Tibial nerve (tissue), 4 donors: ENCODE results near the gene COL6A5. TPM values are rescaled to one million over a fixed set of nuclear protein-coding genes. Genes with fewer than 3 reads are reported as not detected.

ENCODE experiments used
- DNase-seq, 2 donors: peaks; one replicate each; pipeline ENCODE4 v3.0.0-alpha.2; 2019; ENCODE audit warnings: low spot score in 2 of 2
- H3K27ac ChIP-seq, 4 donors: fragments of 200-600 bp; sonication (generic) in 3 of 4; one replicate each; pipeline ENCODE4 v1.5.1; 2017 to 2019; ENCODE audit warnings: mild to moderate bottlenecking in 1 of 4
- H3K27me3 ChIP-seq, 2 donors: fragments of 200-600 bp; sonication (generic) in 1 of 2; one replicate each; pipeline versions ENCODE4 v1.5.1 to v1.6.0; 2017 to 2019
- H3K36me3 ChIP-seq, 3 donors: fragments of 200-600 bp; sonication (generic); one replicate each; pipeline ENCODE4 v1.5.1; 2018 to 2019
- H3K4me1 ChIP-seq, 4 donors: fragments of 200-600 bp; sonication (generic) in 3 of 4; one replicate each; pipeline ENCODE4 v1.5.1; 2017 to 2019
- H3K4me3 ChIP-seq, 4 donors: fragments of 200-600 bp; sonication (generic) in 3 of 4; one replicate each; pipeline ENCODE4 v1.5.1; 2017 to 2019; ENCODE audit warnings: mild to moderate bottlenecking in 1 of 4, moderate library complexity in 1 of 4
- H3K9me3 ChIP-seq, 4 donors: fragments of 200-600 bp; sonication (generic) in 3 of 4; one replicate each; pipeline ENCODE4 v1.5.1; 2017 to 2019
- EP300 ChIP-seq, 2 donors: sonication (generic); formaldehyde crosslinking; IDR thresholded peaks; one replicate each; pipeline ENCODE4 v1.6.1; 2017; ENCODE audit warnings: antibody characterized with exemption in 2 of 2, mild to moderate bottlenecking in 1 of 2
- POLR2A ChIP-seq, 2 donors: fragments of 450-650 bp; IDR thresholded peaks; one replicate each; pipeline ENCODE4 v1.6.1; 2017; ENCODE audit warnings: antibody characterized with exemption in 2 of 2, mild to moderate bottlenecking in 2 of 2, moderate library complexity in 2 of 2
- WGBS, 2 donors: methylation state at CpG; one replicate each; pipeline ENCODE4 v1.1.5; 2018; 5-methylcytosine and 5-hydroxymethylcytosine counted together
- total RNA-seq, 4 donors: library from RNA; depleted of rRNA; stranded (reverse); fragments of >200 nt; gene quantifications; one replicate each; pipeline ENCODE4 v1.1.0, GENCODE V29; 2016
- TF ChIP-seq, protein P1 (sequence below), 5 experiments: fragments of 200-600 bp in 3 of 5; fragments of 450-650 bp in 2 of 5; sonication (generic) in 3 of 5; IDR thresholded peaks; one replicate each; pipeline ENCODE4 v1.5.1; 2016 to 2019; ENCODE audit warnings: antibody characterized with exemption in 5 of 5, mild to moderate bottlenecking in 3 of 5, moderate library complexity in 2 of 5

Gene COL6A5
- total RNA-seq, 4 donors from 2014 or later: not detected

GRCh38 chr3:130517602-130518001 is 172.1 kb downstream of the COL6A5 start:
- whole genome bisulfite sequencing, 2 donors: 23 to 25% methylated on average over 11 of the region's 11 CpGs
- no peak overlapping the region for H3K4me3 ChIP-seq
- TF ChIP-seq POLR2A (IDR thresholded peaks at IDR 0.05) (no peak), EP300 (IDR thresholded peaks at IDR 0.05) (no peak)
- TF ChIP-seq, protein P1, sequence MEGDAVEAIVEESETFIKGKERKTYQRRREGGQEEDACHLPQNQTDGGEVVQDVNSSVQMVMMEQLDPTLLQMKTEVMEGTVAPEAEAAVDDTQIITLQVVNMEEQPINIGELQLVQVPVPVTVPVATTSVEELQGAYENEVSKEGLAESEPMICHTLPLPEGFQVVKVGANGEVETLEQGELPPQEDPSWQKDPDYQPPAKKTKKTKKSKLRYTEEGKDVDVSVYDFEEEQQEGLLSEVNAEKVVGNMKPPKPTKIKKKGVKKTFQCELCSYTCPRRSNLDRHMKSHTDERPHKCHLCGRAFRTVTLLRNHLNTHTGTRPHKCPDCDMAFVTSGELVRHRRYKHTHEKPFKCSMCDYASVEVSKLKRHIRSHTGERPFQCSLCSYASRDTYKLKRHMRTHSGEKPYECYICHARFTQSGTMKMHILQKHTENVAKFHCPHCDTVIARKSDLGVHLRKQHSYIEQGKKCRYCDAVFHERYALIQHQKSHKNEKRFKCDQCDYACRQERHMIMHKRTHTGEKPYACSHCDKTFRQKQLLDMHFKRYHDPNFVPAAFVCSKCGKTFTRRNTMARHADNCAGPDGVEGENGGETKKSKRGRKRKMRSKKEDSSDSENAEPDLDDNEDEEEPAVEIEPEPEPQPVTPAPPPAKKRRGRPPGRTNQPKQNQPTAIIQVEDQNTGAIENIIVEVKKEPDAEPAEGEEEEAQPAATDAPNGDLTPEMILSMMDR (IDR thresholded peaks at IDR 0.05): no peak

DNA sequence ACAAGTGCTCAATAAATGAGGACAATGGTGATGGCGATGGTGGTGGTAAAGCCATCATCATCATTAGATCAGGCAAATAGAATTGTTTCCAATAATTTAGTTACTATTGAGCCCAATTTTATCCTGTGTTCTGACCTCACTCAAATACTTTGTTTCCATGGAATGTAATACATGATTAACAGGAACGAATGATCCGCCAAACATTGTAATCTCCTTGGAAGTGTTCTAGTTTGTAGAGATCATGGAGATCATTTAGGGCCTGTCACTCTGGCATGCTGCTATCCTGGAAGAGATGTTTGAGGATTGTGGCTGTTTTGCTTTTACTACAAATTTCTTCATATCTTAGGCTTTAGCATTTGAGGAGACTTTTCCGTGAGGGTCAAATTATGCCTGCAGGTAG is 174.3 kb downstream of the COL6A5 start:
- Histone ChIP-seq H3K27ac (no peak overlapping the region), H3K9me3 (no peaks in the 10 kb centered on the region), H3K4me3 (no peak overlapping the region), H3K27me3 (peaks cover 0 to 37% of the 10 kb centered on the region in 2 donors), H3K4me1 (peaks cover 0 to 14% (median 0%) of the 10 kb centered on the region in 4 donors), H3K36me3 (no peaks in the 10 kb centered on the region)
- no peak for DNase-seq
- WGBS, 2 donors: 79 to 80% methylated on average over 4 of the region's 4 CpGs
- TF ChIP-seq EP300 (IDR thresholded peaks at IDR 0.05): no peak
- TF ChIP-seq, protein P1 (IDR thresholded peaks at IDR 0.05): no peak

More at GRCh38 chr3:130517602-130518001, 172.1 kb downstream of the COL6A5 start:
- H3K36me3 ChIP-seq: no peaks in the 10 kb centered on the region
- no peaks in the 10 kb centered on the region for H3K9me3 ChIP-seq
- peaks cover 0 to 37% of the 10 kb centered on the region in 2 donors for H3K27me3 ChIP-seq
- no peak for DNase-seq
- no peak overlapping the region for H3K27ac ChIP-seq
- H3K4me1 ChIP-seq: peaks cover 0 to 14% (median 0%) of the 10 kb centered on the region in 4 donors

DNA sequence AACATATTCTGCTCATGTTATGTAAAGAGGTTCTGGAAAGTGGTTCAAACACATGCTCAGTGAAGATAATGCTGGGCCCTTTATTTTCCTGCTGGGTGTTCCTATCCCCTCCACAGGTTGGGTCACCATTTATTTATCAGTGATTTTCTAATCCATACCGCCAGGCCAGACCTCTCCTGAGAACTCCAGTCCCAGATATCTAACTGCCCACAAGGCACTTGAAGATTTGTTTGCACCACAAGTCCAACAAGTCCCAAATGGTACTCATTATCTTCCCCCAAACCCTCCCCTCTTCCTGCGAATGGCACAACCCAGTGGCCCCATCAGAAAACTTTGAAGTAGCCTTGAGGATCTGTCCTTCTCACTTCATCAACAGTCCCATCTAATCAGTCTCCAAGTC is 176.9 kb downstream of the COL6A5 start:
- H3K27ac ChIP-seq: no peak overlapping the region
- no peak for DNase-seq
- TF ChIP-seq EP300 (IDR thresholded peaks at IDR 0.05) (no peak), POLR2A (IDR thresholded peaks at IDR 0.05) (no peak)
- no peaks in the 10 kb centered on the region for H3K9me3 ChIP-seq
- peaks cover 0 to 3% (median 0%) of the 10 kb centered on the region in 4 donors for H3K4me1 ChIP-seq
- H3K36me3 ChIP-seq: no peaks in the 10 kb centered on the region
- H3K27me3 ChIP-seq: peaks cover 0 to 14% of the 10 kb centered on the region in 2 donors
- no peak overlapping the region for H3K4me3 ChIP-seq
- WGBS, 2 donors: 89 to 96% methylated on average over 2 of the region's 2 CpGs

GRCh38 chr3:130527426-130527825 is 182.0 kb downstream of the COL6A5 start:
- no peaks in the 10 kb centered on the region for H3K4me1 ChIP-seq
- 84 to 86% methylated on average over 1 of the region's 1 CpG for WGBS, 2 donors
- H3K9me3 ChIP-seq: no peaks in the 10 kb centered on the region
- no peak for DNase-seq
- H3K27ac ChIP-seq: no peak overlapping the region
- TF ChIP-seq POLR2A (IDR thresholded peaks at IDR 0.05) (no peak), EP300 (IDR thresholded peaks at IDR 0.05) (no peak)
- TF ChIP-seq, protein P1 (IDR thresholded peaks at IDR 0.05): no peak
- H3K36me3 ChIP-seq: no peaks in the 10 kb centered on the region
- H3K27me3 ChIP-seq: no peaks in the 10 kb centered on the region
- no peak overlapping the region for H3K4me3 ChIP-seq

DNA sequence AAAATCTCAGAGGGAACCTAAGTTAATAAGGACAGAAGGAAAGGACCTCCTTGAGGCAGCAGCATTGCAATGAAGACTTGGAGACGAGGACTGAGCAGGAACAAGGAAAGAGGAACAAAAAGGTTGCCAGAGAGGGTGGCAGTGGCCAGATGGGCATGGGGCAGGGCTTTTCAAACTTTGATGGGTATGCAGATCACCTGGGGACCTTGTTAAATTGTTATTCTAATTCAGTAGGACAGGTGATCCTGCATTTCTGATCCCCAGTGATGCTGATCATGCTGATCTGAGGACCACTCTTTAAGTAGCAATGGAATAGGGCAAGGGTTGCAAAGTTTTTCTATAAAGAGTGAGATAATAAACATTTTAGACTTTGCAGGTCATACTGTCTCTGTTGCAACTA is 182.6 kb downstream of the COL6A5 start:
- TF ChIP-seq POLR2A (IDR thresholded peaks at IDR 0.05): no peak
- no peak for TF ChIP-seq EP300 (IDR thresholded peaks at IDR 0.05)
- TF ChIP-seq, protein P1 (IDR thresholded peaks at IDR 0.05): no peak
- Histone ChIP-seq H3K36me3 (no peaks in the 10 kb centered on the region), H3K4me1 (no peaks in the 10 kb centered on the region), H3K9me3 (no peaks in the 10 kb centered on the region), H3K4me3 (no peak overlapping the region), H3K27me3 (no peaks in the 10 kb centered on the region), H3K27ac (no peak overlapping the region)
- 74 to 91% methylated on average over 1 of the region's 1 CpG for whole genome bisulfite sequencing, 2 donors
- DNase-seq: no peak
